Stimulated activated CD4-positive, alpha-beta T cell treated with anti-CD3 and anti-CD28 coated beads, Interleukin-1b, Interleukin-23, amount 100 ng/mL, for 1 hour (primary cell): ENCODE data around the gene MAPKAPK2.
"Not testable (repeated sequence)": the region's sequence is repeated elsewhere in the genome, so short reads cannot be mapped to it uniquely, and the experiment has no call there.

Experiments used
- DNase-seq, 2 donors: peaks; one replicate each; pipeline ENCODE4 v3.0.0-alpha.2; 2020; ENCODE audit warnings: low read depth in 2 of 2

The MAPKAPK2 gene

GRCh38 chr1:206774093-206774492, 89.4 kb downstream of the MAPKAPK2 start:
- no peak for DNase-seq

- DNase-seq, result no peak
These were observed 91.5 kb downstream of the MAPKAPK2 start for GRCh38 chr1:206776229-206776628.

GRCh38 chr1:206778031-206778430, 93.3 kb downstream of the MAPKAPK2 start:
- no peak for DNase-seq

GRCh38 chr1:206778911-206779310, 94.2 kb downstream of the MAPKAPK2 start:
- not testable (repeated sequence) for DNase-seq

GRCh38 chr1:206779638-206780037, 94.9 kb downstream of the MAPKAPK2 start:
- DNase-seq, result no peak

GRCh38 chr1:206782448-206782847, 97.7 kb downstream of the MAPKAPK2 start:
- DNase-seq, result no peak

- DNase-seq, result no peak
These were observed 98.8 kb downstream of the MAPKAPK2 start for GRCh38 chr1:206783506-206783905.
